Activated T-helper 1 cell treated with Interleukin-2 at 50 U/mL for 16 hours (primary cell): ENCODE data around the gene NTF4.
"Not testable (repeated sequence)": the region's sequence is repeated elsewhere in the genome, so short reads cannot be mapped to it uniquely, and the experiment has no call there.

Source experiments
- DNase-seq: peaks from one replicate; pipeline ENCODE4 v3.0.0-alpha.2; 2020; ENCODE audit warnings: low read depth

Gene NTF4

DNA sequence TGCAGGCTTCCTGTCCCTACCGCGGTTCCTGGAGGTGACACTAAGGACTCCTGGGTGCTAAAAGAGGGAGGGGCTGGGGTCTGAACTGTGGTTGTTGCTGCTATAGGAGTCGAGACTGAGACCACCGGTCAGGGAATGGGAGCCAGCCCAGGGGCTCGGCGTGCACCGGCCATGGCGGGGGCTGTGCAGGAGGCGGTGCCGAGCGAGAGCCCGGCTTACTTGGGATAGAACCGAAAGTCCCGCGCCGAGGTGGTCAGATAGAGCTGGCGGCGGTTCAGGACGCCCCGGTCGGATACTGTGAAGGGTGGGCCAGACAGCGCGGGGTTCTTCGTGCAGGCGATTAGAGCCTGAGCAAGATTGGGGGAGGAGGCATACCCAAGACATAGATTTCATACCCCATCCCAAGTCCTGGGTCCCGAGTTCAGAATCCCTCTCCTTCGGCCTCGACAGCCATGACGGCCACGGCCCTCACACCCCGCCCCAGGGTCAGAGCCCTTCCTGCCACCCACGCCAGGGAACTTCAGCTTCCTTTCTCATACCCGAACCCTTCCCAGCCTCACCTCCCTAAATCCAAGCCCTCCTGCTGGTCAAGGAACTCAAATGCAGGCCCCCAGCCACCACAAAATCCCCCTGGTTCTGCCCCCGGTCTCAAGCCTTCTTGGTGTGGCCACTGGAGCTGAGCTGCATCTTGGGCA, 7.6 kb downstream of the NTF4 start:
- not testable (repeated sequence) for DNase-seq

DNA sequence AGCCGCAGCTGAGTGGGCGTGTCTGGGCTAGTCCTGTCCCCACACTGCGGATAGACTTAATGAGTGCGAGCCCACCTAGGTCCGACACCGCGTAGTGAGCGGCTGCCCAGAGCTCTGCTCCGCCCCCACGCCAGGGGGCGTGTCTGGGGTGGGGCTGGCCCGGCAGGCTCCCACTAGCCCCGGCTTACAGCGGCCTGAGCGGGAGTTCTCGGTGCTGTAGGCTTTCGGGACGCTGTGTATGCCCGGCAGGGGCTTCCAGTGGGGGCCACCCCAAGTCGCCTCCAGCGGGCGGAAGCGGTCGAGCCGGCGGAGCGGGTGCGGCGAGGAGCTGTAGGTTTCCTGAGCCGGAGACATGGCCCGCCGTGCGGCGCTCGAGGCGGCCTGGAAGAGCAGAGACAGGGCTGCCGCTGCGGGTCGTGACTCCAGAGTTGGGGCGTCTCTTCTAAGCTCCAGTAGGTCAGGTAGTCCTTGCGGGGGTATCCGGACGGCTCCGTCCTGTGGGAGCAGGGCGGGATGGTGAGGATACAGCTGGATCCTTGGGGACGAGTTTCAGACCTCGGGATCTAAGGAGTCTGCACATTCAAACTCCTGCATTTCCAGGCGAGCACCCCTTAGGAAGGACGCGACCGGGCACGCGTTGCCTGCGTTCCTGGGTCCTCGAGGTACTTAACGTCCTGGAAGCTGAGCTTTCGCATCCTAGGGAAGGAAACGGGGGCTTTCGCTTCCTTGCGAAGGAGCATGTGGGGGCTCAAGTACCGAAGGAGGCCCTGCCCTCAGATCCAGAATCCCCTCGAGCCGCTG, 8.3 kb downstream of the NTF4 start:
- peak; percentile 33 for DNase-seq

DNA sequence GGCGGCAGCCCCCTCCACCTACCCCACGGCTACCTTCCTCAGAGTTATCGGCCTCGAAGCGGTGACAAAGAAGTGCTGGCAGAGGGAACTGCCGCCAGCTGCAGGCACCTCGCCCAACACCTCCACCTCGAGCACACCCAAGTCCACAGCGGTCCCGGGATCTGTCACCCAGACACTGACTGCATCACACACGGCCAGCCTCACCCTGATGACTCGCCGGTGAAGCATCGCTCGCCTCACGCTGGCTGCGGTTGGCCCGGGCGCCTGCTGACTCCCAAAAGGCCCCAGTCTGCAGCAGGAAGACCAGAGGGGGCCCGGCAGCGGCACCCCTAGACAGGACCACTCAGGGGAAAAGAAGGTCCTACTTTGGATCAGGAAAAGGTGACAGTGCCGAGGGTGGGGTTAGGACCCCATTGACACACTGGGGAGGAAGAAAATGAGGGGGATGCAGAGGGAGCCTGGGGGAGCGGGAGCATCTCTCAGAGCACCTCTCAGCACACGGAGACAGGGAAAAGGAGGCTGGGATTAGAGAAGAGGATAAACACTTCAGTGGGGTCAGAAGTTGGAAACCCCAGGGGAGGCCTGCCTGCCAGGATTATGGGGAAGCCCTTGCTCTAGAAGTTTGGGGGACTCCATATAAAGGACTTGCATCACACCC, 14.1 kb downstream of the NTF4 start:
- not testable (repeated sequence) for DNase-seq

DNA sequence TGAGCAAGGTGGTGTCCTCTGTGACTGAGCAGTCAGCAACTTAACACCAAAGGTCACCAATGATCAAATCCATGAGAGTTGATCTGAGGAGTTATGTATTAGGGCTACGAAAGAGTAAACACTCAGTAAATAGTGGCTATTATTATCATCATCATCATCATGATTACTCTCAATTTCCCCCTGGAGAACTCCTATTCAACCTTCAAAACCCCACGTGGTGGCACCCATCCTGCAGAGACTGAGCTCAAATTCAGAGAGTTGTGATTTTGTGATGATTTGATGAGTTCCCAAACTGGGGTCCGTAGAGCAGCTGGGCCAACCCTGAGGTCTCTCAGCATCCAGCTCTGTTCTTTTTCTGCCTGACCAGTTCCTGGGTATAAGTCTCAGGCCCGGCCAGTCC, 14.8 kb downstream of the NTF4 start:
- DNase-seq, result not testable (repeated sequence)

DNA sequence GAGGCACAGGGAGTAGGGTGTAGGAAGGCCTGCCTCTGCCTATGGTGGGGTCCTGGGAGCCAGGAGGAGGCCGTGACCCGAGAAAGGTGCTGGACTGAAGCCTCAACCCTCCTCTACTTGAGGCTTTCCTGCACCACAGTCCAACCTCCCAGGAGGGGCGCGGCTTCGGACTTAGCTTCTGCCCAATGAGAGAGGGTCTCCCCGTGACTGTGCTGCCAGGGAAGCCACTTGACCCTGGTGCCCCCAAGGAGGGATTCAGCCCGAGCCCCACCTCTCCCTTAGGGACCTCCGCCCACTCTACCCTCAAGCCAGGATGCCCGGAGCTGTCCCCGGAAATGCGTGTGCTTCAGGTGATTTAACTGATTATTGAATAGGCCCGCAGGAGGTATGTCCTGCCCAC, 15.6 kb downstream of the NTF4 start, which contains the start of gene CGB8:
CGB8 (minus strand) TSS at position 101 of the 400 bp plus-strand sequence. CDS start 372 bp downstream, outside the sequence.
- DNase-seq, result not testable (repeated sequence)

DNA sequence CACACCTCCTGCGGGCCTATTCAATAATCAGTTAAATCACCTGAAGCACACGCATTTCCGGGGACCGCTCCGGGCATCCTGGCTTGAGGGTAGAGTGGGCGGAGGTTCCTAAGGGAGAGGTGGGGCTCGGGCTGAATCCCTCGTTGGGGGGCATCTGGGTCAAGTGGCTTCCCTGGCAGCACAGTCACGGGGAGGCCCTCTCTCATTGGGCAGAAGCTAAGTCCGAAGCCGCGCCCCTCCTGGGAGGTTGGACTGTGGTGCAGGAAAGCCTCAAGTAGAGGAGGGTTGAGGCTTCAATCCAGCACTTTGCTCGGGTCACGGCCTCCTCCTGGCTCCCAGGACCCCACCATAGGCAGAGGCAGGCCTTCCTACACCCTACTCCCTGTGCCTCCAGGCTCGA, 21.1 kb downstream of the NTF4 start, which contains the start of gene CGB5:
CGB5 (plus strand) TSS at position 301 of the 400 bp plus-strand sequence. CDS start 362 bp downstream, outside the sequence.
- not testable (repeated sequence) for DNase-seq

DNA sequence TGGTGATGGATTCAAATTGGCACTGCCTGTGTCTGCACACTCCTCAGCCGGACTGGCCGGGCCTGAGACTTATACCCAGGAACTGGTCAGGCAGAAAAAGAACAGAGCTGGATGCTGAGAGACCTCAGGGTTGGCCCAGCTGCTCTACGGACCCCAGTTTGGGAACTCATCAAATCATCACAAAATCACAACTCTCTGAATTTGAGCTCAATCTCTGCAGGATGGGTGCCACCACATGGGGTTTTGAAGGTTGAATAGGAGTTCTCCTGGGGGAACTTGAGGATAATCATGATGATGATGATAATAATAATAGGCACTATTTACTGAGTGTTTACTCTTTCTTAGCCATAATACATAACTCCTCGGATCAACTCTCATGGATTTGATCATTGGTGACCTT, 22.0 kb downstream of the NTF4 start:
- not testable (repeated sequence) for DNase-seq

DNA sequence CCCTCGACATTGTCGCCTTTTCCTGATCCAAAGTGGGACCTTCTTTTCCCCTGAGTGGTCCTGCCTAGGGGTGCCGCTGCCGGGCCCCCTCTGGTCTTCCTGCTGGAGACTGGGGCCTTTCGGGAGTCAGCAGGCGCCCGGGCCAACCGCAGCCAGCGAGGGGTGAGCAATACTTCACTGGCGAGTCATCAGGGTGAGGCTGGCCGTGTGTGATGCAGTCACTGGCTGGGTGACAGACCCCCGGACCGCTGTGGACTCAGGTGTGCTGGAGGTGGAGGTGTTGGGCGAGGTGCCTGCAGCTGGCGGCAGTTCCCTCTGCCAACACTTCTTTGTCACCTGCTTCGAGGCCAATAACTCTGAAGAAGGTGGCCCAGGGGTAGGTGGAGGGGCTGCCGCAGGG, 22.4 kb downstream of the NTF4 start:
- no peak for DNase-seq

DNA sequence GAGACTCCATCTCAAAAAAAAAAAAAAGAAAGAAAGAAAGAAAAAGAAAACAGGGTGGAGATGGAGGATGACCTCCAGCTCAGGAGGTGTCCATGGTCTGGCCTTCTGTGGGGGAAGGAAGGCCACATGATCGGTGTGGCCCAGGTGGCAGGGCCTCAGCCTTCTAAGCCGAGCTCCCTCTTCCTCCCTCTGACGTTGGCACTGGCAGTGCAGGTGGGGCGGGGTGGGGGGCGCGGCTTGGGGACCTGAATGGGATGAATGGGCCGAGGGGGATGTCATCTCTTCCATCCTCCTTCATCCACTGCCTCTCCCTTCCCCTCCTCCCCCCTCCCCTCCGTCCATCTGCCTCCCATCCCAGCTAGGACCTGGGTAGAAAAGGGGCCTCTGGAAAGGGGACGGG, 24.9 kb downstream of the NTF4 start:
- not testable (repeated sequence) for DNase-seq

DNA sequence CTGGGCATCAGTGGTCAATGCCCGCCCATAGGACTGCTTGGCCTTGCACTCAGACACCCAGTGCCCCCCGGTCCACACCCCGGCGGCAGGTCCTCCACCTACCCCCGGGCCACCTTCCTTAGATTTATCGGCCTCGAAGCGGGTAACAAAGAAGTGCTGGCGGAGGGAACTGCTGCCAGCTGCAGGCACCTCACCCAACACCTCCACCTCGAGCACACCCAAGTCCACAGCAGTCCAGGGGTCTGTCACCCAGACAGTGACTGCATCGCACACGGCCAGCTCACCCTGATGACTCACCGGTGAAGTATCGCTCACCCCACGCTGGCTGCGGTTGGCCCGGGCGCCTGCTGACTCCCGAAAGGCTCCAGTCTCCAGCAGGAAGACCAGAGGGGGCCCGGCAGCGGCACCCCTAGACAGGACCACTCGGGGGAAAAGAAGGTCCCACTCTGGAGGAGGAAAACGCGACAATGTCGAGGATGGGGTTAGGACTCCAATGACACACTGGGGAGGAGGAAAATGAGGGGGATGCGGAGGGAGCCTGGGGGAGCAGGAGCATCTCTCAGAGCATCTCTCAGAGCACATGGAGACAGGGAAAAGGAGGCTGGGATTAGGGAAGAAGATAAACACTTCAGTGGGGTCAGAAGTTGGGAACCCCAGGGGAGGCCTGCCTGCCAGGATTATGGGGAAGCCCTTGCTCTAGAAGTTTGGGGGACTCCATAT, 25.9 kb downstream of the NTF4 start:
- not testable (repeated sequence) for DNase-seq

DNA sequence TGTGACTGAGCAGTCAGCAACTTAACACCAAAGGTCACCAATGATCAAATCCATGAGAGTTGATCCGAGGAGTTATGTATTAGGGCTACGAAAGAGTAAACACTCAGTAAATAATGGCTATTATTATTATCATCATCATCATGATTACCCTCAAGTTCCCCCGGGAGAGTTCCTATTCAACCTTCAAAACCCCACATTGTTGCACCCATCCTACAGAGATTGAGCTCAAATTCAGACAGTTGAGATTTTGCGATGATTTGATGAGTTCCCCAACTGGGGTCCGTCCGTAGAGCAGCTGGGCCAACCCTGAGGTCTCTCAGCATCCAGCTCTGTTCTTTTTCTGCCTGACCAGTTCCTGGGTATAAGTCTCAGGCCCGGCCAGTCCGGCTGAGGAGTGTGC, 26.5 kb downstream of the NTF4 start:
- not testable (repeated sequence) for DNase-seq

DNA sequence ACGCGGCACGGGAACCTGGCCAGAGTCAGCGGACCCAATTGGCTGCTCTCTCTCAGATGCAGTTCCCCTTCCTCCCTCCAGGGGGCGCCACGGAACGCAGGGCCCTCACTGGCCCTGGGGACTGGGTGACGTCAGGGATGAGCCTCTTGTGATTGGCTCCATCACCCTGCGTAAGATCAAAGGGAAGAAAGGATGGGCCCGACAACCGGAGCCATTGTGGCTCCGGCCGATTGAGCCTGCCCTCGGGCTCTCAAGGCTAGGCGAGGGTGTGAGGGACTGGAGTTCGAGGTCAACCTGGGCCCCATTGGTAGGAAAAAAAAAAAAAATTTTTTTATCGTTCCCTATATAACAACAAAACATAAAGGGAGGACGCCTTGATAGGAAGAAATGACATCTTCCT, 27.8 kb downstream of the NTF4 start, which contains the start of gene CGB1:
CGB1 (minus strand) TSS at position 81 of the 400 bp plus-strand sequence. CDS start 184 bp downstream, outside the sequence.
- DNase-seq, result peak; percentile 30

DNA sequence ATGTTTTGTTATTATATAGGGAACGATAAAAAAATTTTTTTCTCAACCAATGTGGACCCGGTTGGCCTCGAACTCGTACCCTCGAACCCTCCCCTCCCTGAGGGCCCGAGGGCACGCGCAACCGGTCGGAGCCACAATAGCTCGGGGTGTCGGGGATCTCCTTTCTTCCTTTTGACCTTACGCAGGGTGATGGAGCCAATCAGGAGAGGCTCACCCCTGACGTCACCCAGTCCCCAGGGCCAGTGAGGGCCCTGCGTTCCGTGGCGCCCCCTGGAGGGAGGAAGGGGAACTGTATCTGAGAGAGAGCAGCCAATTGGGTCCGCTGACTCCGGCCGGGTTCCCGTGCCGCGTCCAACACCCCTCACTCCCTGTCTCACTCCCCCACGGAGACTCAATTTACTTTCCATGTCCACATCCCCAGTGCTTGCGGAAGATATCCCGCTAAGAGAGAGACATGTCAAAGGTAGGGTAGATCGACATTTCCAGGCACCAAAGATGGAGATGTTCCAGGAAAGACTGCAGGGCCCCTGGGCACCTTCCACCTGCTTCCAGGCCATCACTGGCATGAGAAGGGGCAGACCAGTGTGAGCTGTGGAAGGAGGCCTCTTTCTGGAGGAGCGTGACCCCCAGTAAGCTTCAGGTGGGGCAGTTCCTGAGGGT, 32.8 kb downstream of the NTF4 start, which contains the start of gene CGB2:
CGB2 (plus strand) TSS at position 249 of the 660 bp plus-strand sequence; CDS start at position 455, 206 bp downstream.
- DNase-seq, result peak; percentile 41

DNA sequence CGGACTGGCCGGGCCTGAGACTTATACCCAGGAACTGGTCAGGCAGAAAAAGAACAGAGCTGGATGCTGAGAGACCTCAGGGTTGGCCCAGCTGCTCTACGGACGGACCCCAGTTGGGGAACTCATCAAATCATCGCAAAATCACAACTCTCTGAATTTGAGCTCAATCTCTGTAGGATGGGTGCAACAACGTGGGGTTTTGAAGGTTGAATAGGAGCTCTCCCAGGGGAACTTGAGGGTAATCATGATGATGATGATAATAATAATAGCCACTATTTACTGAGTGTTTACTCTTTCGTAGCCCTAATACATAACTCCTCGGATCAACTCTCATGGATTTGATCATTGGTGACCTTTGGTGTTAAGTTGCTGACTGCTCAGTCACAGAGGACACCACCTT, 34.3 kb downstream of the NTF4 start:
- DNase-seq, result not testable (repeated sequence)

DNA sequence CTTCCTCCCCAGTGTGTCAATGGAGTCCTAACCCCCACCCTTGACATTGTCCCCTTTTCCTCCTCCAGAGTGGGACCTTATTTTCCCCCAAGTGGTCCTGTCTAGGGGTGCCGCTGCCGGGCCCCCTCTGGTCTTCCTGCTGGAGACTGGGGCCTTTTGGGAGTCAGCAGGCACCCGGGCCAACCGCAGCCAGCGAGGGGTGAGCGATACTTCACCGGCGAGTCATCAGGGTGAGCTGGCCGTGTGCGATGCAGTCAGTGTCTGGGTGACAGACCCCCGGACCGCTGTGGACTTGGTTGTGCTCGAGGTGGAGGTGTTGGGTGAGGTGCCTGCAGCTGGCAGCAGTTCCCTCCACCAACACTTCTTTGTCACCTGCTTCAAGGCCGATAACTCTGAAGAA, 34.9 kb downstream of the NTF4 start:
- not testable (repeated sequence) for DNase-seq

DNA sequence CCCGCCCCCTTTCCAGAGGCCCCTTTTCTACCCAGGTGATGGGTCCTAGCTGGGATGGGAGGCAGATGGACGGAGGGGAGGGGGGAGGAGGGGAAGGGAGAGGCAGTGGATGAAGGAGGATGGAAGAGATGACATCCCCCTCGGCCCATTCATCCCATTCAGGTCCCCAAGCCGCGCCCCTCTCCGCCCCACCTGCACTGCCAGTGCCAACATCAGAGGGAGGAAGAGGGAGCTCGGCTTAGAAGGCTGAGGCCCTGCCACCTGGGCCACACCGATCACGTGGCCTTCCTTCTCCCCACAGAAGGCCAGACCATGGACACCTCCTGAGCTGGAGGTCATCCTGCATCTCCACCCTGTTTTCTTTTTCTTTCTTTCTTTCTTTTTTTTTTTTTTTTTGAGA, 35.9 kb downstream of the NTF4 start:
- DNase-seq, result not testable (repeated sequence)

DNA sequence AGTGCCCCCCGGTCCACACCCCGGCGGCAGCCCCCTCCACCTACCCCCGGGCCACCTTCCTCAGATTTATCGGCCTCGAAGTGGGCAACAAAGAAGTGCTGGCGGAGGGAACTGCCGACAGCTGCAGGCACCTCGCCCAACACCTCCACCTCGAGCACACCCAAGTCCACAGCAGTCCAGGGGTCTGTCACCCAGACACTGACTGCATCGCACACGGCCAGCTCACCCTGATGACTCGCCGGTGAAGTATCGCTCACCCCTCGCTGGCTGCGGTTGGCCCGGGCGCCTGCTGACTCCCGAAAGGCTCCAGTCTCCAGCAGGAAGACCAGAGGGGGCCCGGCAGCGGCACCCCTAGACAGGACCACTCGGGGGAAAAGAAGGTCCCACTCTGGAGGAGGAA, 39.0 kb downstream of the NTF4 start:
- DNase-seq, result not testable (repeated sequence)

DNA sequence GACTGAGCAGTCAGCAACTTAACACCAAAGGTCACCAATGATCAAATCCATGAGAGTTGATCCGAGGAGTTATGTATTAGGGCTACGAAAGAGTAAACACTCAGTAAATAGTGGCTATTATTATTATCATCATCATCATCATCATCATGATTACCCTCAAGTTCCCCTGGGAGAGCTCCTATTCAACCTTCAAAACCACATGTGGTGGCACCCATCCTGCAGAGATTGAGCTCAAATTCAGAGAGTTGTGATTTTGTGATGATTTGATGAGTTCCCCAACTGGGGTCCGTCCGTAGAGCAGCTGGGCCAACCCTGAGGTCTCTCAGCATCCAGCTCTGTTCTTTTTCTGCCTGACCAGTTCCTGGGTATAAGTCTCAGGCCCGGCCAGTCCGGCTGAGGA, 39.5 kb downstream of the NTF4 start:
- not testable (repeated sequence) for DNase-seq

DNA sequence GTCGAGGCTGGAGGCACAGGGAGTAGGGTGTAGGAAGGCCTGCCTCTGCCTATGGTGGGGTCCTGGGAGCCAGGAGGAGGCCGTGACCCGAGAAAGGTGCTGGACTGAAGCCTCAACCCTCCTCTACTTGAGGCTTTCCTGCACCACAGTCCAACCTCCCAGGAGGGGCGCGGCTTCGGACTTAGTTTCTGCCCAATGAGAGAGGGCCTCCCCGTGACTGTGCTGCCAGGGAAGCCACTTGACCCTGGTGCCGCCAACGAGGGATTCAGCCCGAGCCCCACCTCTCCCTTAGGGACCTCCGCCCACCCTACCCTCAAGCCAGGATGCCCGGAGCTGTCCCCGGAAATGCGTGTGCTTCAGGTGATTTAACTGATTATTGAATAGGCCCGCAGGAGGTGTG, 40.4 kb downstream of the NTF4 start, which contains the start of gene CGB3:
CGB3 (minus strand) TSS at position 101 of the 400 bp plus-strand sequence. CDS start 362 bp downstream, outside the sequence.
- not testable (repeated sequence) for DNase-seq

DNA sequence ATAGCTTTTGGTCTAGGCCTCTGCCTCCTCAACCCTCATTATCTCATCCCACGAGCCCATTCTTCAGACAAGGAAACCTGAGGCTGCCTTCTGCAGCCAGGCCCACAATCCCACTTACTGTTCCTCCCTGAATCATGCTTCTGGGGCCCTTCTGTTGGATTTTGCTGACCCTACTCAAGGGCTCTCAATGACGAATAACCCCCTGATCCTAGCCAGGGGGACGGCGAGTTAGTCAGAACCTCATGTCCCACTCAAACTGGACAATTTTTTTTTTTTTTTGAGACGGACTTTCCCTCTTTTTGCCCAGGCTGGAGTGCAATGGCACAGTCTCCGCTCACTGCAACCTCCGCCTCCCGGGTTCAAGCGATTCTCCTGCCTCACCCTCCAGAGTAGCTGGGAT, 42.5 kb downstream of the NTF4 start:
- no peak for DNase-seq
